Testis (tissue), 2 donors: Measurements from ENCODE around the gene RHBDL1.

ENCODE experiments used
- POLR2A ChIP-seq: fragments of 450-650 bp; IDR thresholded peaks from one replicate; pipeline ENCODE4 v1.6.1; 2017; ENCODE audit warnings: antibody characterized with exemption, mild to moderate bottlenecking, moderate library complexity
- TF ChIP-seq, protein P1 (sequence below), 3 experiments: fragments of 450-650 bp in 2 of 3; fragments of 200-600 bp in 1 of 3; sonication (generic) in 1 of 3; IDR thresholded peaks; one replicate each; pipeline ENCODE4 v1.5.1; 2016 to 2019; ENCODE audit warnings: antibody characterized with exemption in 3 of 3, mild to moderate bottlenecking in 2 of 3, moderate library complexity in 1 of 3

DNA sequence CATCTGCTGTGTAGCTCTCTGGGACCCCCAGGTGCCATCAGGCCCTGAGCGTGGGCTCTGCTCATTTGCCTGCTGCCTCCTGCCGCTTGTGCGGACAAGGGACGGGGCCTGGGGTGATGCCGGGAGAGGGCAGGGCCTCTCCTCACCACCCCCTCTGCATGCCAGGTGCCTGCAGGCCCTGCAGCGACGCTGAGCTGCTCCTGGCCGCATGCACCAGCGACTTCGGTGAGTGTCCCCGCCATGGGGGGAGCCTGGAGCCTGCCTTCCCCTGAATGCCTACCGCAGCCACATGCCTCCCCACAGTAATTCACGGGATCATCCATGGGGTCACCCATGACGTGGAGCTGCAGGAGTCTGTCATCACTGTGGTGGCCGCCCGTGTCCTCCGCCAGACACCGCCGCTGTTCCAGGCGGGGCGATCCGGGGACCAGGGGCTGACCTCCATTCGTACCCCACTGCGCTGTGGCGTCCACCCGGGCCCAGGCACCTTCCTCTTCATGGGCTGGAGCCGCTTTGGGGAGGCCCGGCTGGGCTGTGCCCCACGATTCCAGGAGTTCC is 41.4 kb downstream of the RHBDL1 start:
- TF ChIP-seq, protein P1, sequence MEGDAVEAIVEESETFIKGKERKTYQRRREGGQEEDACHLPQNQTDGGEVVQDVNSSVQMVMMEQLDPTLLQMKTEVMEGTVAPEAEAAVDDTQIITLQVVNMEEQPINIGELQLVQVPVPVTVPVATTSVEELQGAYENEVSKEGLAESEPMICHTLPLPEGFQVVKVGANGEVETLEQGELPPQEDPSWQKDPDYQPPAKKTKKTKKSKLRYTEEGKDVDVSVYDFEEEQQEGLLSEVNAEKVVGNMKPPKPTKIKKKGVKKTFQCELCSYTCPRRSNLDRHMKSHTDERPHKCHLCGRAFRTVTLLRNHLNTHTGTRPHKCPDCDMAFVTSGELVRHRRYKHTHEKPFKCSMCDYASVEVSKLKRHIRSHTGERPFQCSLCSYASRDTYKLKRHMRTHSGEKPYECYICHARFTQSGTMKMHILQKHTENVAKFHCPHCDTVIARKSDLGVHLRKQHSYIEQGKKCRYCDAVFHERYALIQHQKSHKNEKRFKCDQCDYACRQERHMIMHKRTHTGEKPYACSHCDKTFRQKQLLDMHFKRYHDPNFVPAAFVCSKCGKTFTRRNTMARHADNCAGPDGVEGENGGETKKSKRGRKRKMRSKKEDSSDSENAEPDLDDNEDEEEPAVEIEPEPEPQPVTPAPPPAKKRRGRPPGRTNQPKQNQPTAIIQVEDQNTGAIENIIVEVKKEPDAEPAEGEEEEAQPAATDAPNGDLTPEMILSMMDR (IDR thresholded peaks at IDR 0.05), result no peak
- no peak for TF ChIP-seq POLR2A
